Measurements from ENCODE around the gene QSOX2.

QSOX2 gene

GRCh38 chr9:136233868-136234267, 11.7 kb downstream of the QSOX2 start:
- TF ChIP-seq GATA2 (IDR thresholded peaks at IDR 0.05; ENCODE audit: low read depth, low read length) (no peak), GATA3 (IDR thresholded peaks at IDR 0.05; ENCODE audit: low read depth, low read length) (no peak)

- TF ChIP-seq GATA2 (IDR thresholded peaks at IDR 0.05; ENCODE audit: low read depth, low read length) (no peak), GATA3 (IDR thresholded peaks at IDR 0.05; ENCODE audit: low read depth, low read length) (no peak)
These were observed 12.2 kb downstream of the QSOX2 start for GRCh38 chr9:136233411-136233810.

GRCh38 chr9:136232969-136233368, 12.6 kb downstream of the QSOX2 start:
- TF ChIP-seq GATA3 (IDR thresholded peaks at IDR 0.05; ENCODE audit: low read depth, low read length) (no peak), GATA2 (IDR thresholded peaks at IDR 0.05; ENCODE audit: low read depth, low read length) (no peak)

- TF ChIP-seq GATA2 (IDR thresholded peaks at IDR 0.05; ENCODE audit: low read depth, low read length) (no peak), GATA3 (IDR thresholded peaks at IDR 0.05; ENCODE audit: low read depth, low read length) (no peak)
These were observed 13.9 kb downstream of the QSOX2 start for GRCh38 chr9:136231478-136232297.

GRCh38 chr9:136230773-136231172, 14.8 kb downstream of the QSOX2 start:
- TF ChIP-seq GATA2 (IDR thresholded peaks at IDR 0.05; ENCODE audit: low read depth, low read length) (no peak), GATA3 (IDR thresholded peaks at IDR 0.05; ENCODE audit: low read depth, low read length) (no peak)

GRCh38 chr9:136230365-136230764, 15.2 kb downstream of the QSOX2 start:
- no peak for TF ChIP-seq GATA3 (IDR thresholded peaks at IDR 0.05; ENCODE audit: low read depth, low read length)
- no peak for TF ChIP-seq GATA2 (IDR thresholded peaks at IDR 0.05; ENCODE audit: low read depth, low read length)

GRCh38 chr9:136229096-136230065, 16.2 kb downstream of the QSOX2 start:
- no peak for TF ChIP-seq GATA3 (IDR thresholded peaks at IDR 0.05; ENCODE audit: low read depth, low read length)
- TF ChIP-seq GATA2 (IDR thresholded peaks at IDR 0.05; ENCODE audit: low read depth, low read length), result no peak

- TF ChIP-seq GATA2 (IDR thresholded peaks at IDR 0.05; ENCODE audit: low read depth, low read length), result no peak
- TF ChIP-seq GATA3 (IDR thresholded peaks at IDR 0.05; ENCODE audit: low read depth, low read length), result no peak
These were observed 17.3 kb downstream of the QSOX2 start for GRCh38 chr9:136228107-136228875.

- no peak for TF ChIP-seq GATA3 (IDR thresholded peaks at IDR 0.05; ENCODE audit: low read depth, low read length)
- TF ChIP-seq GATA2 (IDR thresholded peaks at IDR 0.05; ENCODE audit: low read depth, low read length), result no peak
These were observed 18.8 kb downstream of the QSOX2 start for GRCh38 chr9:136226680-136227407.

GRCh38 chr9:136225748-136226679, 19.6 kb downstream of the QSOX2 start:
- TF ChIP-seq GATA3 (IDR thresholded peaks at IDR 0.05; ENCODE audit: low read depth, low read length), result no peak
- TF ChIP-seq GATA2 (IDR thresholded peaks at IDR 0.05; ENCODE audit: low read depth, low read length), result no peak

- TF ChIP-seq GATA2 (IDR thresholded peaks at IDR 0.05; ENCODE audit: low read depth, low read length) (no peak), GATA3 (IDR thresholded peaks at IDR 0.05; ENCODE audit: low read depth, low read length) (no peak)
These were observed 20.3 kb downstream of the QSOX2 start for GRCh38 chr9:136225366-136225747.
